ENCODE measurements around the gene NPHS2.
A peak's percentile ranks its signal among the peaks of the same experiment; 100 is the strongest.

NPHS2 gene

DNA sequence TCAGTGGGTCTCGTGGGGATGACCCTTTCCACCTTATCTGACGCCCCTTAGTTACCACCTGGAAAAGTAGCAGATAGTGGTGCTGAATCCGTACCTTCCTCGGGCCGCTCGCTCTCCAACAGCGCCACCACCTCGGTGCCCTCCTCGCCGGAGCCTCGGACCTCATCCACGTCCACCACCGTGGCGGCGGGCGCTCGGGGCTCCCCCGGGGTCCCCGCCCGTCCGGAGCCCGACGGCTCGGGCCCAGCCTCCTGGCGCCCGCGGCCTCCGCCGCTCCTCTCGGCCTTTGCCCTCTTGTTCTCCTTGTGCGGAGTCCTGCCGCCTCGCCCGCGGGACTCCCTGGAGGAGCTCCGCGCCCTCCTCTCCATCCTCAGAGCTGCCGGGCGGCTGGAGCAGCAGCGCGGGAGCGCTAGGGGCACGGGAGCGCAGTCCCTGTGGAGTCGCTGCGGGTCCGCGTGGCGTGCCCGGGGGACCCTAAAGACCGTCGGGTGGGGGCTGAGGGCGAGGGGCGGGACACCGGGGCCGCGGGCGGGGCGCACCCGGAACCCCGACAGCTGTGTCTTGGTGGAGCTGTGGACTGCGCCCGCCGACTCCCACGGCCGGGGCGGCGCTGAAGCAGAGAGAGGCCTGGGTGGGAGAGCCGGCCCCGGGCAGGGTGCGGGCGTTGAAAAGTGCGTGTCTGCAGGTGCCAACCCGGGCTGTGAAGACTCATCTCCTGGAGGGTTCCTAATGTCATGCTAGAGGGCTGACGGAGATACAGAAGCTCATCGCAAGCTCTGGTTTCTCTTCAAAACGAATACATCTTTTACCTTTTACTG lies at the start of gene NPHS2:
TSS of gene NPHS2 (minus strand) at position 452 of the 818 bp plus-strand sequence. CDS start at position 368, 84 bp downstream.
- DNase-seq = no peak

GRCh38 chr1:179612361-179612760 lies 36.6 kb upstream of the NPHS2 start:
- DNase-seq = no peak

- no peak for DNase-seq
Observed at GRCh38 chr1:179601093-179601492, 25.3 kb upstream of the NPHS2 start.

- DNase-seq = peak; percentile 57
Observed at GRCh38 chr1:179599623-179600249, 24.0 kb upstream of the NPHS2 start.

DNA sequence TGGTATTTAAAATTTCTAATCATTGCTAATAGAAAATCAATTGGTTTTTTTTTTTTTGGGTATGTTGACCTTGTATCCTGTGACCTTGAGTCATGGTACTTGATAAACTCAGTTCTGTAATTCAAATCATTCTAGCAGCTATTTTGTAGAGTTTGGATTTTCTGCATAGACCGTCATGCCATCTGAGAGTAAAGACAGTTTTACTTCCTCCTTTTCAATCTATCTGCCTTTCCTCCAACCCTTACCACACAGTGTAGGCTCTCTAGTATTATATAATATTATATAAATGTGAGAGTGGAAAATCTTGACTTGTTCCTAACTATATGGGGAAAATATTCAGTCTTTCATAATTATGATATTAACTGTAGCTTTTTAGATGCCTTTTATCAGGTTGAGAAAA lies 22.9 kb upstream of the NPHS2 start:
- DNase-seq = no peak

DNA sequence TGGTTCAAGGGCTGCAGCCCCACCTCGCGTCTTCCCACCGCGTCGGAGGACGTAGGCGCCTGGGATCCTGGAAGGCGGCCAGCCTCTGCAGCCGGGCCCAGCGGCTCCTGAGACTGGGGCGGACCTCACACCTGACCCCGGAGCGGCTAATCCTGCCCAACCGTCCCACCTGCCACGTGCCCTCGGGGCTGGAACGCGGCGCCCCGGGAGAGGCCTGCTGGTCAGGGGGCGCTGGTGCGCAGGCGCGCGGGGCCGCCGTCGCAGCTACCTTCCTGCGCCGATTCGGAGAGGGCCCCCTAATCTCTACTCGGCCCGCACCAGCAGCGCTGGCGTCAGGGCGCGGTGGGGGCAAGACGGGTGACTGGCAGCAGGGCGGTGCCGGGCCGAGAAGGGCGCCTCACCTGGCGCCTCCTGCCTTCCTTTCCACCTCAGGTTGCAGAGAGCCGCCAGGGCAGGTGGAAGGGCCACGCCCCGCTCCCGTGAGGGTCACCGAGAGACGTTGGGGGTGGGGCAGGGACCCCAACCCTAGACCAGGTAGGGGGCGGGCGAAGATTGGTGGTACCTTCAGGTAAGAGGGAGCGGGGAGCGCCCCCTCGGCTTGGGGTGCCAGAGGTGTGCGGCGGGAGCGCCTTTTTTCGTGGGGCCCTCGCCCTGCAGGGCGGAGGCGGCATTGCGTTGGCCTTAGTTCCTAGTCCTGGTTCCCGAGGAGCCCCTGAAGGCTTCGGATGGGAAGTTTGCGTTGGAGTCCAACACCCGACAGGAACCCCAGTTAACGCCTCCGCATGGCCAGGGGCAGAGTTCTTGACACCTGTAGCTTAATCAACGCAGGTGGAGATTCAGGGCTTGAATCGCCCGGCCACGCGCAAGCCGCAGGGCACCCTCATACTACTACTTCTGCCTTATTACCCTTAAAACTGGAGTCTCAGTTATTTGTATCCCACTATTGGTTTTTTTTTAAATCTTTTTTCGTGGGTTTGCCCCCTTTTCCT lies 16.1 kb upstream of the NPHS2 start, which contains the start of gene TDRD5:
TSS of gene TDRD5 (plus strand) at position 241 of the 989 bp plus-strand sequence. CDS start 784 bp downstream, outside the sequence.
- DNase-seq = no peak

GRCh38 chr1:179591253-179591591 lies 15.5 kb upstream of the NPHS2 start:
- no peak for DNase-seq

- DNase-seq = no peak
Observed at GRCh38 chr1:179590671-179591070, 14.9 kb upstream of the NPHS2 start.

- DNase-seq = no peak
Observed at GRCh38 chr1:179589509-179589908, 13.8 kb upstream of the NPHS2 start.

GRCh38 chr1:179588425-179589024 lies 12.8 kb upstream of the NPHS2 start:
- no peak for DNase-seq

- DNase-seq = no peak
Observed at GRCh38 chr1:179587336-179587735, 11.6 kb upstream of the NPHS2 start.

DNA sequence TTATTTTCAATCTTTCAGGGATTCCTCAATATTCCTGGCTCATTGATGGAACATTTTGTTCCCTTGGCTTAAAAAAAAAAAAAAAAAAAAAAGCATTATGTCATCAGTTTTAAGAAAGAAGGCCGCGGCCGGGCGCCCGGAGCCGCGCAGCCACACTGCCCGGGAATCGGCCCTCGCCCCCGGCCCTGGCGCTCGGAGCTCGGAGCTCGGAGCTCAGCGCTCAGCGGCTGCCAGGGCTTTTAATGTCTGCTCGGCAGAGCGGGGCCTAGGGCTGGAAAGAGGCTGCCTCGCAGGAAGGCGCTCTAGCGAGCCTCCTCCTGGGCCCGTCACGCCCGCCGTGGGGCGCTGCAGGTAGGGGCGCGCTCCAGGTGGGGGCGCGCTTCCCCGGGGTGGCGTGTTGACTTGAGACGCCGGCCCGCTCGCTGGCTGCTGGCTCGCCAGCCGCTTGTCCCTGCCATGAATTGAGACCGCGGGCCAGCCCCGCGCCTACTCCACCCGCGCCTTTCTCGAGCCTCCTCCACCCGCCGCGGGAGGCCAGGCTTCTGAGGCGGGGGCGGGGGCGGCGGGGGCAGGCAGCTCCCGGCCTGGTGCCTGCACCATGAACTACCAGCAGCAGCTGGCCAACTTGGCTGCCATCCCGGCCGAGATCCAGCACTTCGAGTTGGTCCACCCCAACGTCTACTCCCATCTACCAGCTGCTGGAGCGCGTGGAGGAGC lies 10.5 kb upstream of the NPHS2 start:
- peak; percentile 88 for DNase-seq

DNA sequence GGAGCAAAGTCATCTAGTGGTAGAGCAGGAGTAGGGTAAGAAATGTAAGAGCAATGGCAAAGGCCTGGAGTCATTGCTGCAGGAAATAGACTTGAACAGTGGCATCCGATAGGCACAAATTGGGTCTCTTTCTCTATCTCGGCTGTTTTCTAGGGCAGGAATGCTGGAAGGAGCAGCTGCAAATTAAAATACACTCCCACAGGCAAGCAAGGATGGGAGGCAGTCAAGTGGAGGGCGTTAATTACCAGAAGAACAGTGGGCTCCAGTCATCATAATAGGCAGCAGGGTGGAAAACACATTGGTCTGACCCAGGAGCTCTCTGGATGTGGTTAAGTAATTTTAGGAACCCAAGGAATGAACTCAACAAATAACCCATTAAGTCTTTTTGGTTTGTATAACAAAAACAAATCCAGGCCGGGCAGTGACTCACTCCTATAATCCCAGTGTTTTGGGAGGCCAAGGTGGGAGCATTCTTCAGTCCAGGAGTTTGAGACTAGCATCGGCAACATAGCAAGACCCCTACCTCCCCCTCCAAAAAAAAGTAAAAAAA lies 8.1 kb upstream of the NPHS2 start:
- no peak for DNase-seq

GRCh38 chr1:179576509-179576908 lies 761 bp upstream of the NPHS2 start:
- DNase-seq = no peak

- no peak for DNase-seq
Observed at GRCh38 chr1:179558078-179558477, 17.7 kb downstream of the NPHS2 start.

- DNase-seq = no peak
Observed at GRCh38 chr1:179554427-179554826, 21.3 kb downstream of the NPHS2 start.

GRCh38 chr1:179550746-179551682 lies 24.7 kb downstream of the NPHS2 start:
- DNase-seq = no peak

- DNase-seq = no peak
Observed at GRCh38 chr1:179549368-179549700, 26.4 kb downstream of the NPHS2 start.

GRCh38 chr1:179548666-179549367 lies 26.9 kb downstream of the NPHS2 start:
- no peak for DNase-seq

DNA sequence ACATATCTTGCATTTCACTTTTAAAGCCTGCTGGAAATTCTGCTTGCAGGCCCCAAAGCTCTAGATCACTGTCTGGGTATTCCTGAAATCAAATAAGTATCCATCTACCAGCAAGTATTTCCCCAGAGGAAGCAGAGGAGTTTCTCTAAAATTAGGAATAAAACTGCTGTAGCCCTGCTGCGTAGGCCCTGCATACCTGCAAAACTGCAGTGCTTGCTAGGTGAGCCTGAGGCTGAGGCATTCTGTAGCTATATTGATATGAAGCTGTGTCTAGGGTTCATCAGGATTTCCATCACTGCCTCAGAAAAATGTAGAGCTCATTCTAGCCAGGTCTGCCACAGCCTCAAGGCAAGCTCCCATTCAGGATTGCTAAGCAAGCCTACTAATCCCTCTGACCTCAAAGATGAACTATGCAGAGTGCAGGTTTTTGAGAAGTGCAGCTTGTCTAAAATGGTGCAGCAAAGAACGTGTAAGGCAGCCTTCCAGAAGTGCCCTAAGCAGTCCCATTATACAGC lies 28.7 kb downstream of the NPHS2 start:
- DNase-seq = no peak

Data from NCI-H1105 treated with DMSO at 0.1 percent for 48 hours (cell line).